Renal cortical epithelial cell (primary cell): Measurements from ENCODE around the gene SPINDOC. TPM values are rescaled to one million over a fixed set of nuclear protein-coding genes. Genes with fewer than 3 reads are reported as not detected.

Source experiments
- total RNA-seq: library from RNA; depleted of rRNA; stranded (reverse); fragments of >200 nt; gene quantifications from 2 replicates; pipeline ENCODE4 v1.2.3, GENCODE V29; 2014

SPINDOC gene
- total RNA-seq, 1 donor from 2014 or later = 12.6 TPM

Other genes starting within 250 kb of the SPINDOC start
- gene PLAAT3, start 199.0 kb upstream of the SPINDOC start, total RNA-seq = 50.6 and 63.9 TPM in 2 replicates
- 101 and 112 TPM in 2 replicates for gene ATL3, start 142.1 kb upstream of the SPINDOC start, total RNA-seq
- gene RTN3, start 132.0 kb upstream of the SPINDOC start, total RNA-seq = 49.5 and 126 TPM in 2 replicates
- gene ZFTA, start 44.7 kb upstream of the SPINDOC start, total RNA-seq = 8.9 and 18.4 TPM in 2 replicates
- gene MARK2, start 25.7 kb downstream of the SPINDOC start, total RNA-seq = 12.5 and 25.2 TPM in 2 replicates
- gene RCOR2, start 103.7 kb downstream of the SPINDOC start, total RNA-seq = 0.35 and 1.6 TPM in 2 replicates
- 7.1 and 25.8 TPM in 2 replicates for gene NAA40, start 125.5 kb downstream of the SPINDOC start, total RNA-seq
- gene COX8A, start 161.2 kb downstream of the SPINDOC start, total RNA-seq = 257 and 350 TPM in 2 replicates
- 55.7 and 71.0 TPM in 2 replicates for gene OTUB1, start 173.0 kb downstream of the SPINDOC start, total RNA-seq
- 0.05 TPM in 1 of 2 replicates, not detected in the other for gene FLRT1, start 222.5 kb downstream of the SPINDOC start, total RNA-seq